Measurements from ENCODE around the gene FAM241B. TPM values are rescaled to one million over a fixed set of nuclear protein-coding genes. Genes with fewer than 3 reads are reported as not detected.

FAM241B gene
- total RNA-seq, 2 donors from 2014 or later: 8.1 TPM

GRCh38 chr10:69657430-69657829 lies 27.4 kb downstream of the FAM241B start:
- no peaks in the 10 kb centered on the region for H3K9me3 ChIP-seq (ENCODE audit: control insufficient read depth, low read length, poor library complexity, severe bottlenecking)
- H3K27ac Mint-ChIP-seq: no peak overlapping the region
- H3K4me3 Mint-ChIP-seq: no peak overlapping the region
- ATAC-seq (no peak), DNase-seq (no peak)
- peaks cover 2% of the 10 kb centered on the region for H3K36me3 Mint-ChIP-seq (ENCODE audit: low read depth)
- H3K27me3 Mint-ChIP-seq: peaks cover 27% of the 10 kb centered on the region
- peaks cover 13% of the 10 kb centered on the region for H3K4me1 Mint-ChIP-seq

GRCh38 chr10:69657866-69658265 lies 27.8 kb downstream of the FAM241B start:
- no peaks in the 10 kb centered on the region for H3K9me3 ChIP-seq (ENCODE audit: control insufficient read depth, low read length, poor library complexity, severe bottlenecking)
- Mint-ChIP-seq H3K27ac (no peak overlapping the region), H3K4me3 (no peak overlapping the region), H3K36me3 (ENCODE audit: low read depth) (peaks cover 2% of the 10 kb centered on the region), H3K27me3 (peaks cover 27% of the 10 kb centered on the region), H3K4me1 (peaks cover 13% of the 10 kb centered on the region)
- ATAC-seq: no peak
- DNase-seq: no peak

- DNase-seq (no peak), ATAC-seq (no peak)
- Mint-ChIP-seq H3K27ac (no peak overlapping the region), H3K4me3 (no peak overlapping the region), H3K4me1 (peaks cover 9% of the 10 kb centered on the region), H3K27me3 (peaks cover 27% of the 10 kb centered on the region), H3K36me3 (ENCODE audit: low read depth) (peaks cover 2% of the 10 kb centered on the region)
- H3K9me3 ChIP-seq (ENCODE audit: control insufficient read depth, low read length, poor library complexity, severe bottlenecking): no peaks in the 10 kb centered on the region
These were observed 29.4 kb downstream of the FAM241B start for GRCh38 chr10:69659241-69660038.

GRCh38 chr10:69660296-69660695 lies 30.2 kb downstream of the FAM241B start:
- no peak overlapping the region for H3K4me3 Mint-ChIP-seq
- no peak for ATAC-seq

GRCh38 chr10:69661414-69662172 lies 31.5 kb downstream of the FAM241B start:
- Mint-ChIP-seq H3K27me3 (peaks cover 32% of the 10 kb centered on the region), H3K27ac (no peak overlapping the region), H3K4me3 (no peak overlapping the region), H3K36me3 (ENCODE audit: low read depth) (peaks cover 2% of the 10 kb centered on the region), H3K4me1 (peaks cover 9% of the 10 kb centered on the region)
- DNase-seq (no peak), ATAC-seq (no peak)
- H3K9me3 ChIP-seq (ENCODE audit: control insufficient read depth, low read length, poor library complexity, severe bottlenecking): no peaks in the 10 kb centered on the region

More at GRCh38 chr10:69660296-69660695, 30.2 kb downstream of the FAM241B start:
- Mint-ChIP-seq H3K36me3 (ENCODE audit: low read depth) (peaks cover 2% of the 10 kb centered on the region), H3K27ac (no peak overlapping the region), H3K27me3 (peaks cover 25% of the 10 kb centered on the region), H3K4me1 (peaks cover 9% of the 10 kb centered on the region)
- no peaks in the 10 kb centered on the region for H3K9me3 ChIP-seq (ENCODE audit: control insufficient read depth, low read length, poor library complexity, severe bottlenecking)
- DNase-seq: no peak

- ATAC-seq (no peak), DNase-seq (no peak)
- no peak overlapping the region for H3K4me3 Mint-ChIP-seq
- H3K27me3 Mint-ChIP-seq: peaks cover 35% of the 10 kb centered on the region
- H3K4me1 Mint-ChIP-seq: peaks cover 9% of the 10 kb centered on the region
- H3K36me3 Mint-ChIP-seq (ENCODE audit: low read depth): peaks cover 2% of the 10 kb centered on the region
- H3K9me3 ChIP-seq (ENCODE audit: control insufficient read depth, low read length, poor library complexity, severe bottlenecking): no peaks in the 10 kb centered on the region
- H3K27ac Mint-ChIP-seq: no peak overlapping the region
These were observed 32.3 kb downstream of the FAM241B start for GRCh38 chr10:69662173-69662877.

- H3K4me1 Mint-ChIP-seq: peaks cover 5% of the 10 kb centered on the region
- H3K4me3 Mint-ChIP-seq: no peak overlapping the region
- H3K27ac Mint-ChIP-seq: no peak overlapping the region
- peaks cover 35% of the 10 kb centered on the region for H3K27me3 Mint-ChIP-seq
- H3K36me3 Mint-ChIP-seq (ENCODE audit: low read depth): peaks cover 2% of the 10 kb centered on the region
- ATAC-seq (no peak), DNase-seq (no peak)
- H3K9me3 ChIP-seq (ENCODE audit: control insufficient read depth, low read length, poor library complexity, severe bottlenecking): no peaks in the 10 kb centered on the region
These were observed 32.9 kb downstream of the FAM241B start for GRCh38 chr10:69662901-69663300.

GRCh38 chr10:69663369-69663947 lies 33.4 kb downstream of the FAM241B start:
- DNase-seq: no peak
- no peaks in the 10 kb centered on the region for H3K9me3 ChIP-seq (ENCODE audit: control insufficient read depth, low read length, poor library complexity, severe bottlenecking)
- Mint-ChIP-seq H3K27ac (no peak overlapping the region), H3K4me1 (peaks cover 5% of the 10 kb centered on the region), H3K27me3 (peaks cover 35% of the 10 kb centered on the region), H3K36me3 (ENCODE audit: low read depth) (peaks cover 2% of the 10 kb centered on the region), H3K4me3 (no peak overlapping the region)
- no peak for ATAC-seq

GRCh38 chr10:69665474-69666320 lies 35.6 kb downstream of the FAM241B start:
- H3K27ac Mint-ChIP-seq: no peak overlapping the region
- ATAC-seq (no peak), DNase-seq (no peak)
- no peaks in the 10 kb centered on the region for H3K9me3 ChIP-seq (ENCODE audit: control insufficient read depth, low read length, poor library complexity, severe bottlenecking)
- H3K4me3 Mint-ChIP-seq: no peak overlapping the region
- H3K4me1 Mint-ChIP-seq: peaks cover 5% of the 10 kb centered on the region
- H3K27me3 Mint-ChIP-seq: peaks cover 54% of the 10 kb centered on the region
- H3K36me3 Mint-ChIP-seq (ENCODE audit: low read depth): peaks cover 1% of the 10 kb centered on the region

GRCh38 chr10:69666756-69667155 lies 36.7 kb downstream of the FAM241B start:
- no peaks in the 10 kb centered on the region for H3K9me3 ChIP-seq (ENCODE audit: control insufficient read depth, low read length, poor library complexity, severe bottlenecking)
- Mint-ChIP-seq H3K4me3 (no peak overlapping the region), H3K27ac (no peak overlapping the region), H3K27me3 (peaks cover 51% of the 10 kb centered on the region), H3K36me3 (ENCODE audit: low read depth) (no peaks in the 10 kb centered on the region), H3K4me1 (peaks cover 3% of the 10 kb centered on the region)
- no peak for DNase-seq
- no peak for ATAC-seq

- DNase-seq: no peak
- no peaks in the 10 kb centered on the region for H3K9me3 ChIP-seq (ENCODE audit: control insufficient read depth, low read length, poor library complexity, severe bottlenecking)
- no peaks in the 10 kb centered on the region for H3K4me1 Mint-ChIP-seq
- H3K36me3 Mint-ChIP-seq (ENCODE audit: low read depth): no peaks in the 10 kb centered on the region
- H3K27me3 Mint-ChIP-seq: peaks cover 51% of the 10 kb centered on the region
- ATAC-seq: no peak
- no peak overlapping the region for H3K27ac Mint-ChIP-seq
- H3K4me3 Mint-ChIP-seq: no peak overlapping the region
These were observed 38.7 kb downstream of the FAM241B start for GRCh38 chr10:69668721-69669120.

GRCh38 chr10:69669409-69669808 lies 39.4 kb downstream of the FAM241B start:
- no peaks in the 10 kb centered on the region for H3K36me3 Mint-ChIP-seq (ENCODE audit: low read depth)
- peaks cover 51% of the 10 kb centered on the region for H3K27me3 Mint-ChIP-seq

More at GRCh38 chr10:69669409-69669808, 39.4 kb downstream of the FAM241B start:
- no peaks in the 10 kb centered on the region for H3K9me3 ChIP-seq (ENCODE audit: control insufficient read depth, low read length, poor library complexity, severe bottlenecking)
- Mint-ChIP-seq H3K4me1 (no peaks in the 10 kb centered on the region), H3K27ac (no peak overlapping the region), H3K4me3 (no peak overlapping the region)
- DNase-seq (no peak), ATAC-seq (no peak)
